Measurements from ENCODE around the gene CPT1C.

Gene CPT1C

GRCh38 chr19:49763230-49763629 lies 72.3 kb downstream of the CPT1C start, which contains the start of gene TSKS:
TSS of gene TSKS (minus strand) at chr19:49763306. CDS start at chr19:49763247, 59 bp downstream.
- TF ChIP-seq POLR2AphosphoS5 (IDR thresholded peaks at IDR 0.05; ENCODE audit: low read depth, low read length): no peak
- TF ChIP-seq TAF1 (IDR thresholded peaks at IDR 0.05; ENCODE audit: borderline replicate concordance, insufficient read depth, low read length): no peak
- TF ChIP-seq FOXP2 (optimal IDR thresholded peaks at IDR 0.05; ENCODE audit: borderline replicate concordance, extremely low read depth, extremely low read length, insufficient read depth): no peak
- no peak for TF ChIP-seq REST (IDR thresholded peaks at IDR 0.05; ENCODE audit: insufficient read depth in 1 of 2, low read depth in 2 of 2, low read length in 2 of 2)
- TF ChIP-seq SIN3A (IDR thresholded peaks at IDR 0.05; ENCODE audit: borderline replicate concordance, insufficient read depth, low read length): no peak
